H9 (cell line): Measurements from ENCODE around the gene OGFRL1. TPM values are rescaled to one million over a fixed set of nuclear protein-coding genes. Genes with fewer than 3 reads are reported as not detected.

ENCODE experiments used
- DNase-seq: peaks from one replicate; pipeline ENCODE4 v3.0.0-alpha.2; 2017
- H2AFZ ChIP-seq: one replicate; pipeline ENCODE4 v1.6.1; 2013; ENCODE audit warnings: mild to moderate bottlenecking, low read length, control low read depth, moderate library complexity
- H2AK5ac ChIP-seq: 2 replicates; pipeline ENCODE4 v1.6.1; 2013; ENCODE audit warnings: low read length, control low read depth, mixed read lengths; ENCODE audit not compliant: insufficient read length
- H2BK120ac ChIP-seq: one replicate; pipeline ENCODE4 v1.6.1; 2013; ENCODE audit warnings: low read depth, mild to moderate bottlenecking, low read length, control low read depth, inconsistent platforms; ENCODE audit not compliant: poor library complexity, severe bottlenecking
- H2BK12ac ChIP-seq: 2 replicates; pipeline ENCODE4 v1.6.1; 2013; ENCODE audit warnings: low read length, control low read depth, mixed read lengths, low read depth; ENCODE audit not compliant: insufficient read length
- H2BK15ac ChIP-seq: 2 replicates; pipeline ENCODE4 v1.6.1; 2013; ENCODE audit warnings: low read depth, low read length, control low read depth
- H2BK20ac ChIP-seq: one replicate; pipeline ENCODE4 v1.6.1; 2013; ENCODE audit warnings: low read depth, mild to moderate bottlenecking, low read length, control low read depth, inconsistent platforms; ENCODE audit not compliant: poor library complexity, severe bottlenecking
- H2BK5ac ChIP-seq: 2 replicates; pipeline ENCODE4 v1.6.1; 2013; ENCODE audit warnings: low read length, control low read depth, mixed read lengths; ENCODE audit not compliant: insufficient read length
- H3K14ac ChIP-seq: 2 replicates; pipeline ENCODE4 v1.6.1; 2013; ENCODE audit warnings: low read length, control low read depth; ENCODE audit not compliant: insufficient read depth
- H3K18ac ChIP-seq: 2 replicates; pipeline ENCODE4 v1.6.1; 2013; ENCODE audit warnings: low read depth, mild to moderate bottlenecking, mixed read lengths, low read length, control low read depth; ENCODE audit not compliant: insufficient read length
- H3K23ac ChIP-seq: 2 replicates; pipeline ENCODE4 v1.6.1; 2013; ENCODE audit warnings: low read length, control low read depth, mixed read lengths, low read depth; ENCODE audit not compliant: insufficient read length
- H3K23me2 ChIP-seq: 2 replicates; pipeline ENCODE4 v1.6.1; 2013; ENCODE audit warnings: low read depth, mild to moderate bottlenecking, mixed read lengths, low read length, control low read depth; ENCODE audit not compliant: insufficient read length, poor library complexity, severe bottlenecking
- H3K27ac ChIP-seq: 2 replicates; pipeline ENCODE4 v1.5.1; 2013; ENCODE audit warnings: low read length, control low read depth, mixed read lengths, low read depth; ENCODE audit not compliant: insufficient read length
- H3K27me3 ChIP-seq: 2 replicates; pipeline ENCODE4 v1.6.1; 2013; ENCODE audit warnings: low read length, control low read depth, inconsistent platforms; ENCODE audit not compliant: insufficient read depth
- H3K4ac ChIP-seq: 2 replicates; pipeline ENCODE4 v1.6.1; 2013; ENCODE audit warnings: low read depth, mild to moderate bottlenecking, control low read depth, inconsistent platforms, low read length, moderate library complexity
- H3K4me1 ChIP-seq: 2 replicates; pipeline ENCODE4 v1.6.1; 2013; ENCODE audit warnings: low read length, control low read depth, inconsistent platforms; ENCODE audit not compliant: insufficient read depth
- H3K4me2 ChIP-seq: 2 replicates; pipeline ENCODE4 v1.6.1; 2013; ENCODE audit warnings: low read length, control low read depth, mixed read lengths; ENCODE audit not compliant: insufficient read length, insufficient read depth
- H3K56ac ChIP-seq: 2 replicates; pipeline ENCODE4 v1.6.1; 2013; ENCODE audit warnings: low read depth, mild to moderate bottlenecking, mixed read lengths, low read length, control low read depth; ENCODE audit not compliant: insufficient read length
- H3K79me1 ChIP-seq: 2 replicates; pipeline ENCODE4 v1.6.1; 2013; ENCODE audit warnings: low read depth, mild to moderate bottlenecking, moderate library complexity, low read length, control low read depth, inconsistent platforms; ENCODE audit not compliant: insufficient read depth, poor library complexity, severe bottlenecking
- H3K79me2 ChIP-seq: 2 replicates; pipeline ENCODE4 v1.6.1; 2013; ENCODE audit warnings: low read length, control low read depth, inconsistent platforms; ENCODE audit not compliant: insufficient read depth
- H3K9ac ChIP-seq: 2 replicates; pipeline ENCODE4 v1.6.1; 2013; ENCODE audit warnings: low read length, control low read depth, mixed read lengths; ENCODE audit not compliant: insufficient read length; ENCODE audit errors: extremely low read depth
- H3K9me3 ChIP-seq: one replicate; pipeline ENCODE4 v1.6.1; 2013; ENCODE audit warnings: low read depth, low read length, inconsistent platforms; ENCODE audit not compliant: control insufficient read depth
- H3T11ph ChIP-seq: one replicate; pipeline ENCODE4 v1.6.1; 2013; ENCODE audit warnings: mild to moderate bottlenecking, low read length, control low read depth, inconsistent platforms
- H4K20me1 ChIP-seq: one replicate; pipeline ENCODE4 v1.6.1; 2013; ENCODE audit not compliant: control insufficient read depth, insufficient read length, insufficient read depth
- H4K5ac ChIP-seq: 2 replicates; pipeline ENCODE4 v1.6.1; 2013; ENCODE audit warnings: low read depth, mild to moderate bottlenecking, mixed read lengths, low read length, control low read depth; ENCODE audit not compliant: insufficient read length
- H4K8ac ChIP-seq: replicated peaks from 2 replicates; pipeline ENCODE4 v1.6.1; 2013; ENCODE audit warnings: low read length, control low read depth, mixed read lengths, low read depth; ENCODE audit not compliant: insufficient read length
- H4K91ac ChIP-seq: 2 replicates; pipeline ENCODE4 v1.6.1; 2013; ENCODE audit warnings: low read depth, mild to moderate bottlenecking, moderate library complexity, mixed read lengths, low read length, control low read depth; ENCODE audit not compliant: insufficient read length
- H3K27ac Mint-ChIP-seq, 3 experiments: 2 replicates in 2 of 3; 3 replicates in 1 of 3; pipeline ENCODE4 v1.8.0; 2020 to 2021; ENCODE audit warnings: mixed read lengths in 3 of 3, mild to moderate bottlenecking in 1 of 3, moderate library complexity in 1 of 3
- H3K27me3 Mint-ChIP-seq: 2 replicates; pipeline ENCODE4 v1.8.0; 2021; ENCODE audit warnings: low read depth, mild to moderate bottlenecking, moderate library complexity, mixed read lengths
- H3K36me3 Mint-ChIP-seq, 3 experiments: 2 replicates in 2 of 3; 3 replicates in 1 of 3; pipeline ENCODE4 v1.8.0; 2020 to 2021; ENCODE audit warnings: low read depth in 3 of 3, mixed read lengths in 3 of 3; ENCODE audit not compliant: insufficient read depth in 1 of 3
- H3K4me1 Mint-ChIP-seq, 2 experiments: 2 replicates each; pipeline ENCODE4 v1.8.0; 2020; ENCODE audit warnings: mixed read lengths in 2 of 2
- H3K4me3 Mint-ChIP-seq, 2 experiments: 2 replicates in 1 of 2; 3 replicates in 1 of 2; pipeline ENCODE4 v1.8.0; 2020 to 2021; ENCODE audit warnings: mild to moderate bottlenecking in 2 of 2, mixed read lengths in 2 of 2, moderate library complexity in 1 of 2
- H3K9me3 Mint-ChIP-seq, 2 experiments: 2 replicates in 1 of 2; 3 replicates in 1 of 2; pipeline ENCODE4 v1.8.0; 2020; ENCODE audit warnings: mild to moderate bottlenecking in 2 of 2, mixed read lengths in 2 of 2, moderate library complexity in 1 of 2
- CTCF ChIP-seq: fragments of 200-600 bp; sonication (generic); conservative IDR thresholded peaks from 3 replicates; pipeline ENCODE4 v1.8.0; 2021; ENCODE audit warnings: antibody characterized with exemption, mild to moderate bottlenecking
- WGBS: extraction: QIAGEN DNeasy Blood & Tissue Kit; methylation state at CpG from one replicate; pipeline ENCODE4 v1.1.7; 2013; ENCODE audit warnings: missing lambda C conversion rate, low lambda C conversion rate, mixed read lengths; ENCODE audit not compliant: insufficient read length; ENCODE audit errors: extremely low coverage; 5-methylcytosine and 5-hydroxymethylcytosine counted together
- total RNA-seq: library from RNA; stranded (reverse); gene quantifications from 2 replicates; pipeline ENCODE4 v1.2.1, GENCODE V29; 2021

The OGFRL1 gene
- total RNA-seq, 1 experiment from 2014 or later = 2.8 TPM

GRCh38 chr6:71345476-71346333 lies 57.1 kb downstream of the OGFRL1 start:
- Histone ChIP-seq H3K4me1 (no peaks in the 10 kb centered on the region), H3K56ac (no peak overlapping the region), H3K4ac (no peak overlapping the region), H3K23me2 (no peaks in the 10 kb centered on the region), H4K20me1 (no peaks in the 10 kb centered on the region), H3K4me2 (no peak overlapping the region), H2BK5ac (no peak overlapping the region), H3T11ph (no peak overlapping the region), H3K18ac (no peak overlapping the region), H2BK20ac (no peak overlapping the region), H4K91ac (no peak overlapping the region), H4K5ac (no peak overlapping the region), H2BK15ac (no peak overlapping the region), H3K23ac (no peak overlapping the region), H2AFZ (no peak overlapping the region), H2AK5ac (no peak overlapping the region), H2BK120ac (no peak overlapping the region), H2BK12ac (no peak overlapping the region), H3K79me2 (no peaks in the 10 kb centered on the region), H3K9me3 (no peaks in the 10 kb centered on the region), H3K14ac (no peak overlapping the region), H3K27me3 (no peaks in the 10 kb centered on the region), H4K8ac (no peak overlapping the region), H3K27ac (no peak overlapping the region), H3K79me1 (no peaks in the 10 kb centered on the region), H3K9ac (no peak overlapping the region)
- H3K9me3 Mint-ChIP-seq = 0 out of 5 replicates have a peak, but pooled peaks cover 0 to 2% of the 10 kb centered on the region in 2 experiments
- DNase-seq = no peak
- H3K4me3 Mint-ChIP-seq = no peak overlapping the region
- H3K27me3 Mint-ChIP-seq = no peaks in the 10 kb centered on the region
- WGBS = no CpG with 5 or more reads among the region's 5 CpGs
- H3K4me1 Mint-ChIP-seq = peaks cover 17% of the 10 kb centered on the region in 2 experiments
- no peaks in the 10 kb centered on the region for H3K36me3 Mint-ChIP-seq
- no peak overlapping the region; a peak in 1 of 7 replicates for H3K27ac Mint-ChIP-seq
- TF ChIP-seq CTCF = no peak
